Transverse colon (tissue), 4 donors: Measurements from ENCODE around the gene SMYD3.
"Not testable (repeated sequence)": the region's sequence is repeated elsewhere in the genome, so short reads cannot be mapped to it uniquely, and the experiment has no call there.

Source experiments
- CTCF ChIP-seq, 5 experiments: fragments of 200-600 bp in 3 of 5; fragments of 450-650 bp in 2 of 5; sonication (generic) in 3 of 5; IDR thresholded peaks; 1 replicate in 2 of 5; 2 replicates in 3 of 5; pipeline ENCODE4 v1.5.1; 2016 to 2017; ENCODE audit warnings: antibody characterized with exemption in 5 of 5, inconsistent platforms in 3 of 5, mild to moderate bottlenecking in 2 of 5, moderate library complexity in 1 of 5
- EP300 ChIP-seq: sonication (generic); formaldehyde crosslinking; IDR thresholded peaks from one replicate; pipeline ENCODE4 v1.6.1; 2017; ENCODE audit warnings: antibody characterized with exemption, low read depth
- POLR2A ChIP-seq: fragments of 450-650 bp; IDR thresholded peaks from one replicate; pipeline ENCODE4 v1.6.1; 2016; ENCODE audit warnings: antibody characterized with exemption, mild to moderate bottlenecking, moderate library complexity
- POLR2AphosphoS5 ChIP-seq, 3 donors: sonication (generic); formaldehyde crosslinking; IDR thresholded peaks; one replicate each; pipeline ENCODE4 v1.6.1; 2016; ENCODE audit warnings: antibody characterized with exemption in 3 of 3

DNA sequence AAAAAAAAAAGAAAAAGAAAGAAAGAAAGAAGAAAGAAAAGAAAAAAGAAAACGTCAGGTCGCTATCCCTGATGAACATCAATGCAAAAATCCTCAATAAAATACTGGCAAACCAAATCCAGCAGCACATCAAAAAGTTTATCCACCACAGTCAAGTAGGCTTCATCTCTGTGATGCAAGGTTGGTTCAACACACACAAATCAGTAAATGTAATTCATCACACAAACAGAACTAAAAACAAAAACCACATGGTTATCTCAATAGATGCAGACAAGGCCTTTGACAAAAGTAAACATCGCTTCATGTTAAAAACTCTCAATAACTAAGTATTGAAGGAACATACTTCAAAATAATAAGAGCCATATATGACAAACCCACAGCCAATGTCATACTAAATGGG, 779.0 kb downstream of the SMYD3 start:
- not testable (repeated sequence) for TF ChIP-seq CTCF (IDR thresholded peaks at IDR 0.05); POLR2A; POLR2AphosphoS5 (IDR thresholded peaks at IDR 0.05); EP300
